NB4 (cell line): ENCODE data around the gene MXRA7.
A peak's percentile ranks its signal among the peaks of the same experiment; 100 is the strongest.
"Not testable (repeated sequence)": the region's sequence is repeated elsewhere in the genome, so short reads cannot be mapped to it uniquely, and the experiment has no call there.

ENCODE experiments used
- DNase-seq: peaks from one replicate; pipeline ENCODE4 v3.0.0; 2010; ENCODE audit warnings: low read depth
- H3K4me3 ChIP-seq: one replicate; pipeline ENCODE4 v1.5.1; 2011; ENCODE audit warnings: mild to moderate bottlenecking, low read depth, low read length, moderate library complexity
- MYC ChIP-seq: IDR thresholded peaks from 2 replicates; pipeline ENCODE4 v1.6.1; 2011; ENCODE audit warnings: low read depth, low read length
- POLR2A ChIP-seq: IDR thresholded peaks from 2 replicates; pipeline ENCODE4 v1.6.1; 2011; ENCODE audit warnings: mild to moderate bottlenecking; ENCODE audit not compliant: insufficient read length; ENCODE audit errors: extremely low read depth
- TF ChIP-seq, protein P1 (sequence below): IDR thresholded peaks from 2 replicates; pipeline ENCODE4 v1.6.1; 2011; ENCODE audit warnings: low read depth, low read length
- TF ChIP-seq, protein P2 (sequence below): IDR thresholded peaks from one replicate; pipeline ENCODE4 v1.5.1; 2012; ENCODE audit warnings: low read depth, low read length

The MXRA7 gene

DNA sequence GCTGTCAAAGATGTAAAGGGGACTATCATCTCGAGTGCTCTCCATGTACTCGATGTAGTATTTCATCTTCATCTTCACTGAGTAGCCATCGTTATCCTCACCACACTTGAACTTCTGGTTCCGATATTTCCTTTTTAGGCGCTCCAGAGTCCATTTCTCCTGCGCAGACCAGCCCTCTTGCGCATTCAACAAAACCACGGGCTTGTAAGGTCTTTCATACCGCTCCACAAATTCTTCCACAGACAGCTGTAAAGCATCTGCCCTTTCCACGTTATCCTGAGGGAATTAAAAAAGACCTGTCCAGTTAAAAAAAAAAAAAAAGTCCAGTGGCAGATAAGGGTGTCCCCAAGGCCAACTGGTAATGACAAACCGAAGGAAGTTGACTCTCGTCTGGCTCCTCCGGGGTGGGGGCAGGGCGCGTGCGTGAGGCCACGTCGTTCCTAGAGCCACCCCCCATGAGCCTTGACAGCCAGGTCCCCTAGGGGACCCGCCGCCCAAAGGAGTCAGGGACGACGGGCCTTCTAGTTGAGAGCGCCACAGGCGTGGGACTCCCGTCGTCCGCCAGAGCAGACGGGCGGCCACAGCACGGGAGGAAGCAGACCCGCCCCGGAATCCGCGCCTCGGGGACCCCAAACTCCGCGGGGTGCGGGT, 14.9 kb upstream of the MXRA7 start:
- H3K4me3 ChIP-seq, result peak overlapping the region; percentile 70
- DNase-seq, result peak; percentile 87
- TF ChIP-seq POLR2A (no peak), MYC (peak; percentile 40)
- TF ChIP-seq, protein P1, sequence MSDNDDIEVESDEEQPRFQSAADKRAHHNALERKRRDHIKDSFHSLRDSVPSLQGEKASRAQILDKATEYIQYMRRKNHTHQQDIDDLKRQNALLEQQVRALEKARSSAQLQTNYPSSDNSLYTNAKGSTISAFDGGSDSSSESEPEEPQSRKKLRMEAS, result peak; percentile 18; the same call in 1 of the 2 replicates
- TF ChIP-seq, protein P2, sequence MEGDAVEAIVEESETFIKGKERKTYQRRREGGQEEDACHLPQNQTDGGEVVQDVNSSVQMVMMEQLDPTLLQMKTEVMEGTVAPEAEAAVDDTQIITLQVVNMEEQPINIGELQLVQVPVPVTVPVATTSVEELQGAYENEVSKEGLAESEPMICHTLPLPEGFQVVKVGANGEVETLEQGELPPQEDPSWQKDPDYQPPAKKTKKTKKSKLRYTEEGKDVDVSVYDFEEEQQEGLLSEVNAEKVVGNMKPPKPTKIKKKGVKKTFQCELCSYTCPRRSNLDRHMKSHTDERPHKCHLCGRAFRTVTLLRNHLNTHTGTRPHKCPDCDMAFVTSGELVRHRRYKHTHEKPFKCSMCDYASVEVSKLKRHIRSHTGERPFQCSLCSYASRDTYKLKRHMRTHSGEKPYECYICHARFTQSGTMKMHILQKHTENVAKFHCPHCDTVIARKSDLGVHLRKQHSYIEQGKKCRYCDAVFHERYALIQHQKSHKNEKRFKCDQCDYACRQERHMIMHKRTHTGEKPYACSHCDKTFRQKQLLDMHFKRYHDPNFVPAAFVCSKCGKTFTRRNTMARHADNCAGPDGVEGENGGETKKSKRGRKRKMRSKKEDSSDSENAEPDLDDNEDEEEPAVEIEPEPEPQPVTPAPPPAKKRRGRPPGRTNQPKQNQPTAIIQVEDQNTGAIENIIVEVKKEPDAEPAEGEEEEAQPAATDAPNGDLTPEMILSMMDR, result no peak

DNA sequence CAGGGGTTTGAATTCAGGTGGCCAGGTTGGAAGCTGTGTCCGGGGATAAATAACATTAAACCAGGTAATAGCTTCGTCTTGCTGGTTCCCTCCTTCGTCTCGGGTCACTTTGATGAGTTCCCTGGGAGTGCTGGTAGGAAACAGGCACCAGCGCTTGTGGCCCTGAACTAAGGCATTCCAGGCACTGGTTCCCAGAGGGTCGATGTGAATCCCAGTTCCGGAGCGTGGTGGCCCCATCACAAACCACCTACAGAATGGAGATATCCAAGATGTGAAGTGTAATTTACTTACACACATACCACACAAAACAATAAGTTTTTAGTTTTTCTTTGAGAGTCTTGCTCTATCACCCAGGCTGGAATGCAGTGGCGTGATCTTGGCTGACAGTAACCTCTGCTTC, 13.0 kb upstream of the MXRA7 start:
- no peak for DNase-seq
- TF ChIP-seq, protein P2, result no peak
- TF ChIP-seq, protein P1, result no peak
- TF ChIP-seq MYC (no peak), POLR2A (no peak)
- H3K4me3 ChIP-seq, result no peak overlapping the region

DNA sequence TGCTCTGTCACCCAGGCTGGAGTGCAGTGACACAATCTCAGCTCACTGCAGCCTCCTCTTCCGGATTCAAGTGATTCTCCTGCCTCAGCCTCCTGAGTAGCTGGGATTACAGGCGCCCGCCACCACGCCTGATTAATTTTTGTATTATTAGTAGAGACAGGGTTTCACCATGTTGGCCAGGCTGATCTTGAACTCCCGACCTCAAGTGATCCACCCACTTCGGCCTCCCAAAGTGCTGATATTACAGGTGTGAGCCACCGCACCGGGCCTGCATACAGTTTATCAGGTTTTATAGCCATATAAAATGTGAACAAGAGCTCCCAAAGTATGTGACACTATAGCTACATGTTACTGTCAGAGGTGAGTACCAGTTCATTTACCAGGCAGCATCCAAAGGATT, 12.2 kb upstream of the MXRA7 start:
- H3K4me3 ChIP-seq, DNase-seq: not testable (repeated sequence)

DNA sequence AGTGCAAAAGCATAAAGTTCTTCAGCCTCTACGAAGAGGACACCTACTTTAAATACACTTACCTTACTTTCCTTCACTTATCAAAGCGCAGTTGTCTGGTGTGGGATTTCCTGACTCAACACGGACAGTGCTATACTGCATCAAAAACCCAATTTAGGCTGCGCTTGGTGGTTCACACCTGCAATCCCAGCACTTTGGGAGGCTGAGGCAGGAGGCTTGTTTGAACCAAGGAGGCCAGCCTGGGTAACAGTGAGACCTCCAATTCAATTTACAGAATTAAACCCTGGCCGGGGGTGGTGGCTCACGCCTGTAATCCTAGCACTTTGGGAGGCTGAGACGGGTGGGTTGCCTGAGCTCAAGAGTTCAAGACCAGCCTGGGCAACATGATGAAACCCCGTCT, 11.5 kb upstream of the MXRA7 start:
- no peak for DNase-seq
- TF ChIP-seq, protein P2, result no peak
- TF ChIP-seq, protein P1, result no peak
- TF ChIP-seq MYC (no peak), POLR2A (no peak)
- no peak overlapping the region for H3K4me3 ChIP-seq

DNA sequence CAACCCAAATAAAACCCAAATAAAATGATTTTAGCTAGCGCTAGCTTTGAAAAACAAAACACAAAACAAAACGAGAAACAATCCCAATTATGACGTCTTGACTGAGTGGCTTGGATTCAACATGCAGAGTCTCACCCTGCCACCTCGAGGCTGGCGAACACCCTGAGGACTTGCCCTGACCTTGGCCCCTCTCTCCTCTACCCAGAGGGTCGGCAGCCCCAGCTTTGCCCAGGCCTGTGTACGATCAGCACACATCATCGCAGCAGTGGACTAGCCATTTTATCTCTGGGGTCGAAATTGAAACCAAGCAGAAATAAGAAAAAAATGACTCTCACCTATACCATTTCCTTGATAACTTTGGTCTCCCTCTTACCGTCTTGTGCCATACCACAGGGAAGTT, 10.7 kb upstream of the MXRA7 start:
- H3K4me3 ChIP-seq, result no peak overlapping the region
- no peak for DNase-seq
- TF ChIP-seq, protein P1, result no peak
- TF ChIP-seq POLR2A (no peak), MYC (no peak)
- TF ChIP-seq, protein P2, result no peak

DNA sequence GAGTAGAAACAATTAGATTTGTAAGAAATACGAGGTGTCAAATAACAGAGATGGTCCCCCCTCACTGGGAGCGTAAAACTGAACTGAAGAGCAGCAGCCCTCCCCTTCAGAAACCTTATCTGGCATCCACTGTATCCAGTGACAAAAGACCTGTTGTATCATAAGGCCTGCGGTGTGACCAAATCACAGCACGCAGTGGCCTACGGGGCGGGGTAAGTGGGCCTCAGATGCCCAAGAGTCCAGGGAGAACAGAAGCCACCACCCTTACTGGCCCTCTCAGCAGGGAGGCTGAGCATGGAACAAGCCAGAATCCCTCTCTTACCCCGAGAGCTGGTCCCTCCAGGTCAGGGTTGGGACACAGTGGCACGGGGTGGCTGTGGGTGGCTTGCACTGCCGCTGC, 10.2 kb upstream of the MXRA7 start:
- TF ChIP-seq MYC, result no peak
- TF ChIP-seq, protein P1, result no peak
- TF ChIP-seq, protein P2, result no peak
- TF ChIP-seq POLR2A, result no peak
- no peak for DNase-seq
- H3K4me3 ChIP-seq, result no peak overlapping the region
